ENCODE data around the gene POLR2E. TPM values are rescaled to one million over a fixed set of nuclear protein-coding genes. Genes with fewer than 3 reads are reported as not detected.

The POLR2E gene
- total and polyA plus RNA-seq, 2 experiments from 2014 or later = 172 to 336 TPM

DNA sequence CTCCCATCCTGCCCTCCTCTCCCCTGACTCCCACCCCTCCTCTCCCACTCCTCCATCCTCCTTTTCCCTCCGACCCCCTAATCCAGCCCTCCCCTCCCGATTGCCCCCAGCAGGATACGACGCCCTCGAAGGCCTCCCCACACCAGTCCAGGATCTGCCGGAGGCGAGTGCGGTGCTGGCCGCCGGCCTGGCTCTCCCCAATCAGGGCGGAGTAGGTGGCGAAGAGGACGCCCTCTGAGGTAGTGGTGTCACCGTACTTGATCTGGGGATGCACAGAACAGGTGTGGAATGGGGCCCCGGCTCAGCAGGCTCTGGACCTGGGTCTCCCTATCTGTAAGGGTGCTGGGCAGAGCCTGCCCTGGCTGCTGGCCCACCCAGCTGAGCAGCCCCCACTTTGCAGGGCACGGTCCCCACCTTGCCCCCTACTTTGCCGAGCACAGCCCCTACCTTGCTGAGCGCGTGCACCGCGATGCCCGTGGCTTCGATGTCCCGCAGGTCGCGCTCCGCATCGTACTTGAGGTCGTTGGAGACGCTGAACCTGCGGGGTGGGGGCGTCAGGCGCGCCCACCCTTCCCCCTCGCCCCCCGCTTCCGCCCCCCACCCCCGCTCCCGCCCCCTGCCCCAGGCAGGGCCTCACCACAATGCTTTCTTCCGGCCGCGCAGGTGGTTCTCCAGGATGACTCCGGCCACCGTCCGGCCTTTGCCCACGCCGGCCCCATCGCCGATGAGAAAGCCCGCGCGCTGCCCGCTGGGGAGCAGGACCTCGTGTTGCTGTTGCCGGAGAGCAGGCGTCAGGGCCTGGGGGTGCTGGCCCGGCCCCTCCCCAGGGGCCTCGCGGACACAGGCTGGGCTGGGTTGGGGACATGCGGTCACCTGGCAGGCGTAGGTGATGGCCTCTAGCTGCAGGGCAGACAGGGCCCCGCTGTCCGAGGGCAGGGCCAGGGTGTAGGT, 27.1 kb upstream of the POLR2E start:
- WGBS, 2 experiments (ENCODE audit: low coverage in 1 of 2, low lambda C conversion rate in 2 of 2, missing lambda C conversion rate in 2 of 2) = 96 to 98% methylated on average over 42 to 63 of the region's 63 CpGs
- peaks cover 68% of the 10 kb centered on the region; the same call in 1 of the 2 replicates for H3K36me3 ChIP-seq (ENCODE audit: low read depth)
- TF ChIP-seq EZH2 (IDR thresholded peaks at IDR 0.05; ENCODE audit: insufficient read depth, poor library complexity, severe bottlenecking) (no peak), EZH2phosphoT487 (IDR thresholded peaks at IDR 0.05; ENCODE audit: insufficient read depth, low read depth) (no peak)

DNA sequence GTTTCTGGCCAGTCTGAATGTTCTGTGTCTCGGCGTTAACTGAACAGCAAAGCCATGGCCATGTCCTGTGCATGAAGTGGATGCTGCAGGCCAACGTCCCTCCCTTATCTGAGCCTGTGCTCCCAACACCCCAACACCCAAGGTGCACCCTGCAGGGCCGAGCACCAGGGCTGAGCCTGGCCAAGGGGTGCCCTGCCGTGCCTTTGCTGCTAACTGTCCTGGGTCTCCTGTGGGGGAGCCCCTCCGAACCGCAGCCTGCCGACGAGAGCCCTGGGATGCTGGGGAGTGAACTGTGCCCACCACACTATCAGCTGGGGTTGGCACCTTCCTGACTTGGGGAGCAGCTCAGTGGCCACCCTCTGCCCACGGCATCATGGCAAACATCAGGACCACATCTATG, 26.2 kb upstream of the POLR2E start:
- no peak for TF ChIP-seq EZH2phosphoT487 (IDR thresholded peaks at IDR 0.05; ENCODE audit: insufficient read depth, low read depth)
- no peak for TF ChIP-seq EZH2 (IDR thresholded peaks at IDR 0.05; ENCODE audit: insufficient read depth, poor library complexity, severe bottlenecking)
- no peak overlapping the region for H2AFZ ChIP-seq
- peaks cover 82% of the 10 kb centered on the region for H3K79me2 ChIP-seq (ENCODE audit: insufficient read depth)
- in situ Hi-C loops (cut with MboI) = no loop called here
- no peak for DNase-seq
- 93 to 95% methylated on average over 8 to 10 of the region's 10 CpGs for WGBS, 2 experiments (ENCODE audit: low coverage in 1 of 2, low lambda C conversion rate in 2 of 2, missing lambda C conversion rate in 2 of 2)
- no peak overlapping the region for H3K9ac ChIP-seq
- H3K27ac ChIP-seq = no peak overlapping the region
- H3K4me1 ChIP-seq (ENCODE audit: insufficient read depth) = no peaks in the 10 kb centered on the region
- H3K4me3 ChIP-seq = no peak overlapping the region
- H4K20me1 ChIP-seq (ENCODE audit: insufficient read depth) = no peaks in the 10 kb centered on the region
- H3K9me3 ChIP-seq (ENCODE audit: low read depth) = no peaks in the 10 kb centered on the region
- H3K27me3 ChIP-seq (replicated peaks; ENCODE audit: insufficient read depth) = no peaks in the 10 kb centered on the region
- H3K4me2 ChIP-seq (ENCODE audit: unreplicated experiment) = no peak overlapping the region
- H3K9me2 ChIP-seq (ENCODE audit: insufficient read depth) = no peaks in the 10 kb centered on the region
- H3K36me3 ChIP-seq (ENCODE audit: low read depth) = peaks cover 71% of the 10 kb centered on the region; the same call in 1 of the 2 replicates
- H3F3A ChIP-seq (ENCODE audit: insufficient read depth) = peaks cover 6% of the 10 kb centered on the region; the same call in 1 of the 2 replicates

More for the DNA sequence above, 27.1 kb upstream of the POLR2E start:
- Histone ChIP-seq H3K9me3 (ENCODE audit: low read depth) (no peaks in the 10 kb centered on the region), H4K20me1 (ENCODE audit: insufficient read depth) (no peaks in the 10 kb centered on the region), H3K4me3 (no peak overlapping the region), H3K27me3 (replicated peaks; ENCODE audit: insufficient read depth) (no peaks in the 10 kb centered on the region), H3K79me2 (ENCODE audit: insufficient read depth) (peaks cover 89% of the 10 kb centered on the region), H3K27ac (no peak overlapping the region), H3F3A (ENCODE audit: insufficient read depth) (peaks cover 6% of the 10 kb centered on the region; the same call in 1 of the 2 replicates), H3K4me2 (ENCODE audit: unreplicated experiment) (no peak overlapping the region), H3K9me2 (ENCODE audit: insufficient read depth) (no peaks in the 10 kb centered on the region), H2AFZ (no peak overlapping the region), H3K9ac (no peak overlapping the region), H3K4me1 (ENCODE audit: insufficient read depth) (no peaks in the 10 kb centered on the region)
- no peak for DNase-seq
- in situ Hi-C loops (cut with MboI) = no loop called here

DNA sequence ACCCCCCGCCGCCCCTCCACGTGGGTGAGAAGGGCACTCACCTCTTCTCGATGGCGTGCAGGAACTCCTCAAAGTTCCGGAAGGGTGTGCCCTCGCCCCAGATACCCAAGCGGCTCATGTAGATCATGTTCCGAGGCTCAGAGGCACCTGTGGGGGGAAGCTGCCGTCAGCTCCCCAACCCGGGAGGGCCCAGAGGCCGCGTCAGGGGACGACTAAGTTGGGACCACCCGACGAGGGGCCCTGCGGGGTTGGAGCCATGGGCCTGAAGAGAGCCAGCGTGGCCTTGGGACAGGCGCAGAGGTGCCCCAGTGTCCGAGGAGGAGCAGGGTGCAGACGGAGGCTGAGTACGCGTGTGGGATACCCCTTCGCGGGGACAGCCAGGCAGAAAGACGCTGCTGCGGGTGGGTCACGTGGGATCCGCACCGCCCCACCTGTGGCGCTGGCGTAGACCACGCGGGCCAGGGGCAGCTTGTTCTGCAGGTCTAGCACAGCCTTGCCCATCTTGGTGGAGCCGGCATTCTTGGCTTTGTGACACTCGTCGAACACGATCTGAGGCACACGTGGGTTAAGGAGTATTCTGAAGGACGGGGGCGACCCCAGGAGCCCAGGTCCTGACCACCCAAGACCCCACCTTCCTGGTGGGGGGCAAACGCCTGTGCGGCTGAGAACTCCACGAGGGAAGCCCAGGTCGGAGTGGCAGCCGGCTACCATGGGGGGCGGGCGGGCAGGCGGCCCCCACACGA, 24.5 kb upstream of the POLR2E start:
- 89 to 90% methylated on average over 40 to 48 of the region's 50 CpGs for WGBS, 2 experiments (ENCODE audit: low coverage in 1 of 2, low lambda C conversion rate in 2 of 2, missing lambda C conversion rate in 2 of 2)
- Histone ChIP-seq H3K27ac (no peak overlapping the region), H3K9me3 (ENCODE audit: low read depth) (no peaks in the 10 kb centered on the region), H3K9me2 (ENCODE audit: insufficient read depth) (no peaks in the 10 kb centered on the region), H3K9ac (no peak overlapping the region), H3K4me2 (ENCODE audit: unreplicated experiment) (no peak overlapping the region), H3F3A (ENCODE audit: insufficient read depth) (peaks cover 6% of the 10 kb centered on the region), H3K27me3 (replicated peaks; ENCODE audit: insufficient read depth) (no peaks in the 10 kb centered on the region), H3K36me3 (ENCODE audit: low read depth) (peaks cover 58% of the 10 kb centered on the region; the same call in 1 of the 2 replicates), H3K4me3 (no peak overlapping the region), H4K20me1 (ENCODE audit: insufficient read depth) (no peaks in the 10 kb centered on the region), H3K4me1 (ENCODE audit: insufficient read depth) (no peaks in the 10 kb centered on the region), H3K79me2 (ENCODE audit: insufficient read depth) (peaks cover 69% of the 10 kb centered on the region), H2AFZ (no peak overlapping the region)
- DNase-seq = no peak
- no peak for TF ChIP-seq EZH2 (IDR thresholded peaks at IDR 0.05; ENCODE audit: insufficient read depth, poor library complexity, severe bottlenecking)
- TF ChIP-seq EZH2phosphoT487 (IDR thresholded peaks at IDR 0.05; ENCODE audit: insufficient read depth, low read depth) = no peak
- in situ Hi-C loops (cut with MboI) = loop anchor here (5.0 kb wide), 1 partner anchor 83 kb away; no protein-coding TSS in a partner anchor

DNA sequence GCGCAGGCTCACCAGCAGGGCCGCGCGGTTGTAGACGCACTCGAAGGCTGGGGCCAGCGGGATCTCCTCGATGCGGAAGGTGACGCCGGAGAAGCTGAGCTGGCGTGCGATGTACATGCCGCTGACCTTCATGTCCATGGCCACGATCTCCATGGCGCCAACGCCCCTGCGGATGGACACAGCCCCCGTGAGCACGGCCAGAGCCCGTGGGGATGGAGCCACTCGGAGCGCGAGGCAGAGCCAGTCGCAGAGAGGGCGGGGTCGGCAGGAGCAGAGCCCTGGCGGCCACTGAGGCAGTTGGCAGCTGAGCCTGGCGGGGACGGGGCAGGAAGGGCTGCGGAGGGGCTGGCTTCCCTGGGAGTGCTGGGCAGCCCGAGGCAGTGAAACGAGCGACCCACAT, 23.8 kb upstream of the POLR2E start:
- Histone ChIP-seq H3K4me3 (no peak overlapping the region), H3K9ac (no peak overlapping the region), H2AFZ (no peak overlapping the region), H3K4me1 (ENCODE audit: insufficient read depth) (no peaks in the 10 kb centered on the region), H3K4me2 (ENCODE audit: unreplicated experiment) (no peak overlapping the region), H3K27me3 (replicated peaks; ENCODE audit: insufficient read depth) (no peaks in the 10 kb centered on the region), H3K36me3 (ENCODE audit: low read depth) (peaks cover 60% of the 10 kb centered on the region; the same call in 1 of the 2 replicates), H3K9me2 (ENCODE audit: insufficient read depth) (no peaks in the 10 kb centered on the region), H3F3A (ENCODE audit: insufficient read depth) (peaks cover 6% of the 10 kb centered on the region), H4K20me1 (ENCODE audit: insufficient read depth) (no peaks in the 10 kb centered on the region), H3K9me3 (ENCODE audit: low read depth) (no peaks in the 10 kb centered on the region), H3K79me2 (ENCODE audit: insufficient read depth) (peaks cover 62% of the 10 kb centered on the region), H3K27ac (no peak overlapping the region)
- no peak for DNase-seq
- WGBS, 2 experiments (ENCODE audit: low coverage in 1 of 2, low lambda C conversion rate in 2 of 2, missing lambda C conversion rate in 2 of 2) = 93 to 97% methylated on average over 31 to 34 of the region's 34 CpGs
- in situ Hi-C loops (cut with MboI) = loop anchor here (5.0 kb wide), 1 partner anchor 83 kb away; no protein-coding TSS in a partner anchor
- no peak for TF ChIP-seq EZH2 (IDR thresholded peaks at IDR 0.05; ENCODE audit: insufficient read depth, poor library complexity, severe bottlenecking)
- no peak for TF ChIP-seq EZH2phosphoT487 (IDR thresholded peaks at IDR 0.05; ENCODE audit: insufficient read depth, low read depth)
